Stomach (tissue), 9 donors: ENCODE results near the gene PRKD3. TPM values are rescaled to one million over a fixed set of nuclear protein-coding genes. Genes with fewer than 3 reads are reported as not detected.
A peak's percentile ranks its signal among the peaks of the same experiment; 100 is the strongest.

ENCODE experiments used
- DNase-seq, 2 donors: peaks; one replicate each; pipeline versions ENCODE4 v3.0.0 to v3.0.0-alpha.2; 2013 to 2019
- H3K27ac ChIP-seq, 5 donors: fragments of 200-600 bp in 4 of 5; sonication (generic) in 4 of 5; one replicate each; pipeline ENCODE4 v1.5.1; 2013 to 2019; ENCODE audit warnings: mild to moderate bottlenecking in 1 of 5, moderate library complexity in 1 of 5
- H3K27me3 ChIP-seq, 3 donors: fragments of 200-600 bp; sonication (generic); one replicate each; pipeline ENCODE4 v1.5.1; 2017 to 2019; ENCODE audit warnings: mixed run types in 1 of 3
- H3K36me3 ChIP-seq, 4 donors: fragments of 200-600 bp; sonication (generic); 1 replicate in 3 of 4; 2 replicates in 1 of 4; pipeline ENCODE4 v1.5.1; 2016 to 2019
- H3K4me1 ChIP-seq, 4 donors: fragments of 200-600 bp; sonication (generic); one replicate each; pipeline ENCODE4 v1.5.1; 2016 to 2019
- H3K4me3 ChIP-seq, 4 donors: fragments of 200-600 bp; sonication (generic) in 3 of 4; one replicate each; pipeline ENCODE4 v1.5.1; 2016 to 2019; ENCODE audit warnings: mild to moderate bottlenecking in 1 of 4
- H3K9me3 ChIP-seq, 4 donors: fragments of 200-600 bp; sonication (generic); one replicate each; pipeline ENCODE4 v1.5.1; 2016 to 2019
- EP300 ChIP-seq: sonication (generic); formaldehyde crosslinking; IDR thresholded peaks from one replicate; pipeline ENCODE4 v1.6.1; 2017; ENCODE audit warnings: antibody characterized with exemption
- POLR2A ChIP-seq, 4 donors: fragments of 450-650 bp; IDR thresholded peaks; one replicate each; pipeline ENCODE4 v1.6.1; 2016; ENCODE audit warnings: antibody characterized with exemption in 4 of 4, control low read depth in 2 of 4, mild to moderate bottlenecking in 1 of 4, moderate library complexity in 1 of 4
- POLR2AphosphoS5 ChIP-seq, 3 donors: sonication (generic); formaldehyde crosslinking; IDR thresholded peaks; one replicate each; pipeline ENCODE4 v1.6.1; 2016; ENCODE audit warnings: antibody characterized with exemption in 3 of 3
- WGBS, 5 donors: extraction: QIAGEN DNeasy Blood & Tissue Kit in 3 of 5; methylation state at CpG; one replicate each; pipeline versions ENCODE4 v1.1.5 to v1.1.7; 2013 to 2018; 5-methylcytosine and 5-hydroxymethylcytosine counted together
- intact Hi-C: fragments of 100-400 bp; cut with DNase I; formaldehyde crosslinking; loops from one replicate; pipeline ENCODE4 v1.15.1; 2023; ENCODE audit warnings: low total_unique reads
- polyA plus RNA-seq, 3 donors: library from polyadenylated mRNA; stranded (reverse); fragments of 200-250 nt; gene quantifications; one replicate each; pipeline ENCODE4 v1.2.3, GENCODE V29; 2013
- total RNA-seq, 5 donors: library from RNA; depleted of rRNA; stranded (reverse); fragments of >200 nt; gene quantifications; one replicate each; pipeline versions ENCODE4 v1.1.0 to v1.2.3, GENCODE V29; 2014 to 2016
- TF ChIP-seq, protein P1 (sequence below), 7 experiments: fragments of 450-650 bp in 4 of 7; fragments of 200-600 bp in 3 of 7; sonication (generic) in 3 of 7; IDR thresholded peaks; one replicate each; pipeline ENCODE4 v1.5.1; 2016 to 2019; ENCODE audit warnings: antibody characterized with exemption in 7 of 7, control low read depth in 2 of 7, mild to moderate bottlenecking in 1 of 7
- donor health status: healthy with polysubstance abuse.
- donor health status: Bipolar disorder and iron deficiency.
- donor health status: healthy.

The PRKD3 gene
- total and polyA plus RNA-seq, 8 donors, result 4.2 to 86.5 (median 12.7) TPM

DNA sequence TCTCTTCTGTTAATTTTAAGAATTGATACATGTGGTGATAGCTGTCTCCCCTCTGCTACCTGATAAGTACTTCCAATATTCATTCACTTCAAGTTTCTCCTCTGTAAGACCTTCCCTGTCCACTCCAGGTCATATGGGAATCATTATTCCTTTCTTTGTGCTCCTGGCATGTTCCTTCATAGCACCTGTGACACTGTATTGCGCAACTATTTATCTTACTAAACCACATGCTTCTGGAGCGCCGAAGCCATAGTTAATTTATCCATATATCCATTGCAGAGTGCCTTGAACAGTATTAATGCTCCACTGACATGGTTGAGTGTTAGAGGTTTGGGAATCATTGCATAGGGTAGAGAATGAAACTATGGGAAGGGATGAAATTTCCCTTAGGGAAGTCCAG is 7.9 kb upstream of the PRKD3 start:
- TF ChIP-seq EP300 (no peak), POLR2A (IDR thresholded peaks at IDR 0.05) (no peak), POLR2AphosphoS5 (IDR thresholded peaks at IDR 0.05) (no peak)
- TF ChIP-seq, protein P1, sequence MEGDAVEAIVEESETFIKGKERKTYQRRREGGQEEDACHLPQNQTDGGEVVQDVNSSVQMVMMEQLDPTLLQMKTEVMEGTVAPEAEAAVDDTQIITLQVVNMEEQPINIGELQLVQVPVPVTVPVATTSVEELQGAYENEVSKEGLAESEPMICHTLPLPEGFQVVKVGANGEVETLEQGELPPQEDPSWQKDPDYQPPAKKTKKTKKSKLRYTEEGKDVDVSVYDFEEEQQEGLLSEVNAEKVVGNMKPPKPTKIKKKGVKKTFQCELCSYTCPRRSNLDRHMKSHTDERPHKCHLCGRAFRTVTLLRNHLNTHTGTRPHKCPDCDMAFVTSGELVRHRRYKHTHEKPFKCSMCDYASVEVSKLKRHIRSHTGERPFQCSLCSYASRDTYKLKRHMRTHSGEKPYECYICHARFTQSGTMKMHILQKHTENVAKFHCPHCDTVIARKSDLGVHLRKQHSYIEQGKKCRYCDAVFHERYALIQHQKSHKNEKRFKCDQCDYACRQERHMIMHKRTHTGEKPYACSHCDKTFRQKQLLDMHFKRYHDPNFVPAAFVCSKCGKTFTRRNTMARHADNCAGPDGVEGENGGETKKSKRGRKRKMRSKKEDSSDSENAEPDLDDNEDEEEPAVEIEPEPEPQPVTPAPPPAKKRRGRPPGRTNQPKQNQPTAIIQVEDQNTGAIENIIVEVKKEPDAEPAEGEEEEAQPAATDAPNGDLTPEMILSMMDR (IDR thresholded peaks at IDR 0.05), result no peak
- Histone ChIP-seq H3K4me3 (no peak overlapping the region), H3K4me1 (no peaks in the 10 kb centered on the region), H3K27me3 (no peaks in the 10 kb centered on the region), H3K36me3 (no peaks in the 10 kb centered on the region), H3K27ac (no peak overlapping the region), H3K9me3 (no peaks in the 10 kb centered on the region)
- no peak for DNase-seq
- WGBS, 5 donors, result 60 to 75% (median 64%) methylated on average over 3 of the region's 3 CpGs
- intact Hi-C loops, result no loop called here

DNA sequence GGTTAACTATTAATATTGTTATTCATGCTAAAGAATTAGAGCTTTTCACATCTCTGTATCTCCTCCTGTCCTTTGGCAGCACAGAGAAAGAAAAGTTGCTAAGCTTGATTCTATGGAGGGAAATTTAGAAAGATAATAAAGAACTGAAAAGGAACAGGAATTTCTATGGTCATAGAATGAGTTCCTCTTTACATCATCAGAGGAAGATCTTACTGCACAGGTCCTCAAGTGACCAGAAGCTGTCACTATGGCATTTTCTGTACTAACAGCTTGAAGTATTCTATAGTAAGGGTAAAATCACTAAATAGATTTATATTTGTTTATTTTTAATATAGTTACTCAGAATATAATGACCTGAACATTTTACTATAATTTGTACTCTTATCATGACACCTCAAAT is 6.0 kb upstream of the PRKD3 start:
- peaks cover 5 to 19% (median 10%) of the 10 kb centered on the region in 4 donors for H3K4me1 ChIP-seq
- H3K4me3 ChIP-seq, result no peak overlapping the region
- no peaks in the 10 kb centered on the region for H3K27me3 ChIP-seq
- no peak overlapping the region for H3K27ac ChIP-seq
- DNase-seq, result no peak
- H3K36me3 ChIP-seq, result no peaks in the 10 kb centered on the region
- H3K9me3 ChIP-seq, result no peaks in the 10 kb centered on the region
- TF ChIP-seq EP300, result no peak
- TF ChIP-seq, protein P1 (IDR thresholded peaks at IDR 0.05), result no peak
- TF ChIP-seq POLR2A (IDR thresholded peaks at IDR 0.05), result no peak
- TF ChIP-seq POLR2AphosphoS5 (IDR thresholded peaks at IDR 0.05), result no peak
- intact Hi-C loops, result no loop called here

DNA sequence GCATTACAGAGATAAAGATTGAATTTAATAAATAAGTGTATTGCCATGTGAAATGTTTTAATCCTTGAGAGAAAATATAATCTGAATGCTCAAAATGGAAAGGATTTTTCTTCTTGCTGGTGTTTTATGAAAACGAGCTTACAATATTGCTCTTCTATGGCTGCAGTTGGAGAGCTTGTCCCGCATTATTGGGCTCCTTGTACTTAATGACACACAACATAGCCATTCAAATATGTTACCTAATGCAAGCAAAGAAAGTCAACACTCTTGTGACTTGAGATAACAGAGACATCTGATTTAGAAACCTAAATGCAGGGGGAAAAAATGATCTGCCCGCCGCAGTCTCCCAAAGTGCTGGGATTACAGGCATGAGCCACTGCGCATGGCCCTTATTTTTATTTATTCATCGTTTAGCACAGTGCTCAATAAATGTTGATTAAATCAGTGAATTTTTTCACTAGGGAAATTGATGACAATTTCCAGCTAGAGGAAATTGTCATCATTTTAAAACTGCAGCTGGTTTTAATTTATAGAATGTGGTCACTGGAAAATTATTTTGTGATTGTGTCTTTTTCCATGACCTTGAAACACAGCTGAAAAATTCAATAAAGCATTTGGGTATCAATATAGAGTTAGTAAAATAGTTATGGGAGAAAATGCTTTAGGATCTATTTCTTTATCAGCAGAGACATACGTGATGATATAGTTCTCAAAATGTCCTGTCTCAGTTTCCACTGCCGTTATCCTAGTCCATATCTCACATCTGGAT is 2.4 kb upstream of the PRKD3 start:
- no peak for TF ChIP-seq EP300
- TF ChIP-seq, protein P1 (IDR thresholded peaks at IDR 0.05), result no peak
- TF ChIP-seq POLR2AphosphoS5 (IDR thresholded peaks at IDR 0.05), result no peak
- TF ChIP-seq POLR2A (IDR thresholded peaks at IDR 0.05), result no peak
- peak overlapping the region in 4 of 5 donors; percentile 89 to 97 (median 93) for H3K27ac ChIP-seq
- H3K4me3 ChIP-seq, result peak overlapping the region; percentile 7 to 87 (median 49)
- no peaks in the 10 kb centered on the region for H3K36me3 ChIP-seq
- no peaks in the 10 kb centered on the region for H3K9me3 ChIP-seq
- peaks cover 16 to 43% (median 28%) of the 10 kb centered on the region in 4 donors for H3K4me1 ChIP-seq
- intact Hi-C loops, result no loop called here
- WGBS, 5 donors, result 47 to 70% (median 60%) methylated on average over 8 of the region's 8 CpGs
- DNase-seq, result peak in 1 of 2 donors; percentile 12
- no peaks in the 10 kb centered on the region for H3K27me3 ChIP-seq

DNA sequence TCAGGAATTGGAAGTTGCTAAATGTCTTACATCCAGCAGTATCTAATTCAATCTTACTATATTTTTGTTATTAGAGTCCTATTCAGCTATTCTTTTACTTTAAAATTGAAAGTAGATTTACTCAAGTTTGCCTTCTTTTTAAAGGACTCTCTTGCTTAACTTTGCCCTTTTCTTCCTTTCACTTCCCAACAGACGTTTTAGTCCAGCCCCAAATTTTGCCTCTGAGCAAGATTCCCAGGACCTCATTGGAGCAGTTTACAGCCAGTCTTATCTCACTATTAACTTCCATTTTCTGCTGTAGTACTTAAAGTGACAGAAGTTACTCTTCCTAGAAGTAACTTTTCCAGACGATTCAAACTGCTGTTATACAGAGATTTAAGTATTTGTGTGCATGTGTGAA is 1.7 kb upstream of the PRKD3 start:
- Histone ChIP-seq H3K36me3 (no peaks in the 10 kb centered on the region), H3K27me3 (no peaks in the 10 kb centered on the region), H3K9me3 (no peaks in the 10 kb centered on the region), H3K4me1 (peaks cover 23 to 50% (median 35%) of the 10 kb centered on the region in 4 donors), H3K27ac (peak overlapping the region in 4 of 5 donors; percentile 89 to 97 (median 93)), H3K4me3 (peak overlapping the region; percentile 7 to 87 (median 49))
- TF ChIP-seq POLR2A (IDR thresholded peaks at IDR 0.05) (no peak), POLR2AphosphoS5 (IDR thresholded peaks at IDR 0.05) (peak in 1 of 3 donors; percentile 52)
- intact Hi-C loops, result no loop called here
- WGBS, 5 donors, result 4 to 9% (median 7%) methylated on average over 2 of the region's 2 CpGs
- peak in 1 of 2 donors; percentile 83 for DNase-seq

DNA sequence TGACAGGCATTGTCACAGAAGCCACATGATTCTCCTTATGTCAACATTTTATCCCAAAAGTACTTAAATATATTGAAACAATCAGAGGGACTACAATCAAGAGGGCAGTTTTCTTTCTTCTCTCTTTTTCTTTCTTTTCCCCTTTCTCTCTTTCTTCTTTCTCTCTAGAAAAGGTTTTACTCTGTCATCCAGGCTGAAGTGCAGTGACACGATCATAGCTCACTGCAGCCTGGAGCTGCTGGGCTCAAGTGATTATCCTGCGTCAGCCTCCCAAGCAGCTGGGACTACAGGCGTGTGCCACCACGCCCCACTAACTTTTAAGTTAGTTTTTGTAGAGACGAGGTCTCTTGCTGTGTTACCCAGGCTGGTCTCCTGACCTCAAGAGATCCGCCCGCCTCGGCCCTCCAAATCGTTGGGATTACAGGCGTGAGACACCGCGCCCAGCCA is 1.0 kb upstream of the PRKD3 start:
- DNase-seq, result peak in 1 of 2 donors; percentile 13
- no peaks in the 10 kb centered on the region for H3K36me3 ChIP-seq
- WGBS, 5 donors, result 77 to 83% (median 81%) methylated on average over 12 of the region's 12 CpGs
- TF ChIP-seq POLR2AphosphoS5 (IDR thresholded peaks at IDR 0.05) (no peak), EP300 (no peak), POLR2A (IDR thresholded peaks at IDR 0.05) (no peak)
- TF ChIP-seq, protein P1 (IDR thresholded peaks at IDR 0.05), result no peak
- no peaks in the 10 kb centered on the region for H3K27me3 ChIP-seq
- peak overlapping the region; percentile 78 to 99 (median 90) for H3K4me3 ChIP-seq
- no peaks in the 10 kb centered on the region for H3K9me3 ChIP-seq
- peaks cover 26 to 57% (median 37%) of the 10 kb centered on the region in 4 donors for H3K4me1 ChIP-seq
- H3K27ac ChIP-seq, result peak overlapping the region; percentile 43 to 97 (median 90)
- intact Hi-C loops, result no loop called here
